ENCODE measurements around the gene COL4A1.

The COL4A1 gene

DNA sequence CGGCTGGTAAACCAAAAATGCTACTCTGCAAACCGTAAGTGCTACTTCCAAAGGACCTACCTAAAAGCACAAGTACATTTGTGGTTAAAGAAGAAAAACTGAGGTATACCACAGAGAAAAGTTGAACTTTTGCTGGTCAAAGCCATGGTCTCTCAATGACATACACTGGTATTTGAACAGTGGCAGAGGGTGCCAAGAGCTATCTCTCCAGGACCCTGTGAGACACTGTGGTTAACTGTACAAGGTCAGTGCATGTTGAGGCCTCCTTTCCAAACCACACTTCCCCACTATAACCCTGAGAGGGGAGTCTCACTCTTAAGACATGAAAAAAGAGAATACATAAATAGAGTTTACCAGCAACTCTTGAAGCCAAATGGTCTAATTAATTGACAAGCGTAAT, 49.5 kb downstream of the COL4A1 start:
- DNase-seq: no peak
- no peaks in the 10 kb centered on the region for H3K27me3 ChIP-seq
- no peaks in the 10 kb centered on the region for H3K9me3 ChIP-seq
- H3K4me1 ChIP-seq: peaks cover 0 to 81% (median 41%) of the 10 kb centered on the region in 4 donors
- no peaks in the 10 kb centered on the region for H3K36me3 ChIP-seq
- intact Hi-C loops (cut with DNase I; ENCODE audit: low total_unique reads): no loop called here
- TF ChIP-seq, protein P1, sequence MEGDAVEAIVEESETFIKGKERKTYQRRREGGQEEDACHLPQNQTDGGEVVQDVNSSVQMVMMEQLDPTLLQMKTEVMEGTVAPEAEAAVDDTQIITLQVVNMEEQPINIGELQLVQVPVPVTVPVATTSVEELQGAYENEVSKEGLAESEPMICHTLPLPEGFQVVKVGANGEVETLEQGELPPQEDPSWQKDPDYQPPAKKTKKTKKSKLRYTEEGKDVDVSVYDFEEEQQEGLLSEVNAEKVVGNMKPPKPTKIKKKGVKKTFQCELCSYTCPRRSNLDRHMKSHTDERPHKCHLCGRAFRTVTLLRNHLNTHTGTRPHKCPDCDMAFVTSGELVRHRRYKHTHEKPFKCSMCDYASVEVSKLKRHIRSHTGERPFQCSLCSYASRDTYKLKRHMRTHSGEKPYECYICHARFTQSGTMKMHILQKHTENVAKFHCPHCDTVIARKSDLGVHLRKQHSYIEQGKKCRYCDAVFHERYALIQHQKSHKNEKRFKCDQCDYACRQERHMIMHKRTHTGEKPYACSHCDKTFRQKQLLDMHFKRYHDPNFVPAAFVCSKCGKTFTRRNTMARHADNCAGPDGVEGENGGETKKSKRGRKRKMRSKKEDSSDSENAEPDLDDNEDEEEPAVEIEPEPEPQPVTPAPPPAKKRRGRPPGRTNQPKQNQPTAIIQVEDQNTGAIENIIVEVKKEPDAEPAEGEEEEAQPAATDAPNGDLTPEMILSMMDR (IDR thresholded peaks at IDR 0.05): no peak
- no peak overlapping the region for H3K4me3 ChIP-seq
- peak overlapping the region; percentile 73 to 76 for H3K27ac ChIP-seq

DNA sequence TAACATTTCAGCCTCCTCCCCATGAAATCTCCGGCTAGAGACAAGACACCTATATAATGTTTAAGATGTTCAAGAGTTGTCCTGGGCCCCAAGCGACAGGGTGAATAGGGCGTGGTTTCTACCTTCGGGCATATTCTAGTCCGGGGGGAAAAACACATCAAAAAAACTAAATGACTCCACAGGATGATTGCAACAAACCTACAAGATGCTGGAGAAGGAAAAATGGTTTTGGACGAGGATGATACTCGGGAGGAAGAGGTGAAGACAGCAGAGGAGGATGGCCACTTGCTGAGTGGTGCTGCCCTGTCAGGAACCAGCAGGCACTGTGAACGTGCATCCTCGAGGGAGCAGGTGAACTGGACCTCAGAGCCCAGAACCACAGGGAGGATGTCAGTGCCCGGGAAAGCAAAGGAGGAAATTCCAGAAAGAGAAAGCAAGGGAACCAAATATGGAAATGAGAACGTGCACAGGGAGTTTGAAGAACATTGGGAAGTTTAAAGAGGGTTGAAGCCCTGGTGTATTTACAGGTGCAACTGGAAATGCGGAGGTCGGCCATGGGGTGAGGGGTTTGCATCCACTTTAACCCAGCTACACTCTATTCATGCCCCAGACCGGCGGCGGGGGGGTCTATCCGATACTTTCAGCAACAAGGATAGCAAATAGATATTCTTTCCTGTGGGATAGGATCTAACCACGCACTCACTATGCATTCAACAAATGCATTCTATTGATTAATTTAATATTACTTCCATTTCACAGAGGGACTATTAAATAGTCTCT, 50.6 kb downstream of the COL4A1 start:
- intact Hi-C loops (cut with DNase I; ENCODE audit: low total_unique reads): no loop called here
- peaks cover 0 to 79% (median 36%) of the 10 kb centered on the region in 4 donors for H3K4me1 ChIP-seq
- no peak overlapping the region for H3K4me3 ChIP-seq
- TF ChIP-seq, protein P1 (IDR thresholded peaks at IDR 0.05): no peak
- peak overlapping the region; percentile 73 to 76 for H3K27ac ChIP-seq
- H3K27me3 ChIP-seq: no peaks in the 10 kb centered on the region
- no peak for DNase-seq
- no peaks in the 10 kb centered on the region for H3K36me3 ChIP-seq
- no peaks in the 10 kb centered on the region for H3K9me3 ChIP-seq

DNA sequence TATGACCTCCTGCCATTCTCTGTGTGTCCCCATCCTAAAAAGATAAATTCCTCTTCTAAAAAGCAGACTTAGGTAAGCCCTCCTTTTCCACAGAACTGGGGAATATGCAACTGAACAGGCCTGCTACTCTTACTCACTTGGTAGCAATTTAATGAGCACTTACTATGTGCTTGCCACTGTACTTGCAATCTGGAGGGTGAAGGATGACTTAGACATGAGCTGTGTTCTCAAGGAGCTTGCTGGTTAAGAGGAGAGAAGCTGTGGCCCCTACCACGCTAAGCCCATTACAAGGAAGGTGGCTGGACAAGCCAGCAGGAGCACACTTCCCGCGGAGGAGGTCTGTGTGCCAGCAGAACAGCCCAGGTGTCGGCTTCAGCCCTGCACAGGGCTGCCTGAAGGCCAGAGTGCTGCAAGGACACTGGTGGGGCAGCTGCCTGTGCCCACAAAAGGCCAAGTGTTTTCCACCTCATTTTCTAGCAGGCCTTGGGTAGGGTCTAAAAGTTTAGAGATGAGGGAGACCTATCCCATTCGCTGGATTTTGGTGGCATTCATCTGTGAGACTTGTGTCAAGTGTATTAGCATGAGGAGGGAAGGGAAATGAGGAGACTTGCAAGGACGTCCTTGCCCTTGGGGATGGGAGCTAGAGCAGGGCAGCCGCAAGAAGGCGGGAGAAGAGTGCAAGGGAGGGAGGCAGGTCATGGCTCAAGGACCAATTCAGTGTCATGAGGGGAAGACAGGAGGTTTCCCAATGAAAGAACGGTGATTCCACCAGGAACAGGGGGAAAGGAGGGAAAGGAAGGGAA, 52.0 kb downstream of the COL4A1 start:
- TF ChIP-seq, protein P1 (IDR thresholded peaks at IDR 0.05): no peak
- Histone ChIP-seq H3K36me3 (no peaks in the 10 kb centered on the region), H3K4me3 (no peak overlapping the region), H3K4me1 (peaks cover 0 to 79% (median 42%) of the 10 kb centered on the region in 4 donors), H3K27ac (peak overlapping the region; percentile 73 to 81), H3K27me3 (no peaks in the 10 kb centered on the region), H3K9me3 (no peaks in the 10 kb centered on the region)
- intact Hi-C loops (cut with DNase I; ENCODE audit: low total_unique reads): no loop called here
- DNase-seq: no peak

DNA sequence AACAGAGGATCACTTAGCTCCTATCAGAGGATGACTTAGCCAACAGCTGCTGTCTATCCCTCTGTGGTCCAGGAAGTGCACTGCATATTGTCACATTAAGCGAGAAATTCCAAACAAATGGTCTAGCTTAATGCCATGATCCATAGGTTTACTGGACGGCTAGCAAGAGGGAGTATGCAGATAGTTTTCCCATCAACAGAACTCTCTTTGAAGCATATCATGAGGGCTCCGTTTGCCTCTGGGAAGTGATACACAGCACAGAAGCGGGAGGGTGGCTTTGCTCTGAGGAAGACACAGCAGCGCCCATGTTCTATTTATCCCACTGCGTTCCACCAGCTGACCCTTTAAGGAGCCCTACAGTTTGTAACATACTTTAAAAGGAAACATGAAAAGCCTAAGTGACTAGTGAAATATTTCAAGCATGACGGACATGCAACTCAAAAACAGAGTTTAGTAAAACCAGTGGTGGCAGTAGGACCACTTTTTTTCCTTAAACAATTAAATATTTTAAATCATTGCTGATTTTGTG, 52.7 kb downstream of the COL4A1 start:
- Histone ChIP-seq H3K4me3 (no peak overlapping the region), H3K27me3 (no peaks in the 10 kb centered on the region), H3K27ac (peak overlapping the region; percentile 73 to 81), H3K36me3 (no peaks in the 10 kb centered on the region), H3K4me1 (peaks cover 0 to 79% (median 46%) of the 10 kb centered on the region in 4 donors), H3K9me3 (no peaks in the 10 kb centered on the region)
- intact Hi-C loops (cut with DNase I; ENCODE audit: low total_unique reads): no loop called here
- TF ChIP-seq, protein P1 (IDR thresholded peaks at IDR 0.05): no peak
- no peak for DNase-seq

DNA sequence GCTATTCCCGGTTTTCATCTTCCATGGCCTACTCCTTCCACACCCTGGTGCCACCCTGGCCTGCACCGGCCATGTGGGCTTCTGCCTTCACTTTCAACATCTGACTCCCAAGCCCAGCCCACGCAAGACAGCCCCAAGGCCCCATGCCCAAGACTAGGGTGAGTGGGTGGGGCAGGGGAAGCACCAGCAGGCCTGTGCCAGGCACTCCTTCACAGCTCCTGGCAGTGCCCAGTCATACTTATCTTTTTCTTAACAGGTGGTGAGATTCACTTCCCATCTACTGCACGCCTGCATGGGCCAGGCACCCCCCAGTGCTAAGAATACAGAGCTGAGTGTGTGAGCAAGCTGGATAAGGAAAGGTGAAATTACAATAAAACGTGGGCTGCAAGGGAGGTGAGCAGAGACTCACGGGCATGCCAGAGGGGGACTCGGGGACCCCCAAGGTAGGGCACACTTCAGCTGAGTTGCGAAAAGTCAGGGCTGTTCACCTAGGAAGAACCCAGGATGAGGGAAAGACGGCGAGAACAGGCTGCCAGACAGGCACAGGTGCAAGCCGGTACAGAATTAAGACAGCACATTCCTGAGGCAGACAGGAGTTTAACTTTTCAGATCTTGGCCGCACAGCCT, 55.7 kb downstream of the COL4A1 start:
- TF ChIP-seq, protein P1 (IDR thresholded peaks at IDR 0.05): no peak
- Histone ChIP-seq H3K36me3 (no peaks in the 10 kb centered on the region), H3K4me3 (peak overlapping the region; percentile 1 to 13), H3K27ac (peak overlapping the region; percentile 74 to 91), H3K4me1 (peaks cover 0 to 82% (median 53%) of the 10 kb centered on the region in 4 donors), H3K27me3 (no peaks in the 10 kb centered on the region), H3K9me3 (no peaks in the 10 kb centered on the region)
- intact Hi-C loops (cut with DNase I; ENCODE audit: low total_unique reads): no loop called here
- peak in 1 of 2 donors; percentile 72 for DNase-seq

Measured in tibial artery (tissue), 4 donors.